Body of pancreas (tissue), 4 donors: Measurements from ENCODE around the gene FAM131A. TPM values are rescaled to one million over a fixed set of nuclear protein-coding genes. Genes with fewer than 3 reads are reported as not detected.

Experiments
- ATAC-seq: fragments of 150-250 bp; one replicate; pipeline ENCODE4 v1.9.1; 2016
- DNase-seq, 4 donors: peaks; one replicate each; pipeline ENCODE4 v3.0.0-alpha.2; 2019
- H3K27ac ChIP-seq, 4 donors: fragments of 200-600 bp; sonication (generic); 1 replicate in 3 of 4; 2 replicates in 1 of 4; pipeline versions ENCODE4 v1.5.1 to v1.6.1; 2016 to 2019; ENCODE audit warnings: mild to moderate bottlenecking in 1 of 4, mixed read lengths in 1 of 4, moderate library complexity in 1 of 4
- H3K27me3 ChIP-seq, 2 donors: fragments of 200-600 bp; sonication (generic); one replicate each; pipeline ENCODE4 v1.6.0; 2016; ENCODE audit warnings: mild to moderate bottlenecking in 1 of 2
- H3K36me3 ChIP-seq, 2 donors: fragments of 200-600 bp; sonication (generic); replicated peaks in 1 of 2; 2 replicates each; pipeline ENCODE4 v1.5.1; 2016; ENCODE audit warnings: low read depth in 2 of 2; ENCODE audit not compliant: insufficient read depth in 1 of 2
- H3K4me1 ChIP-seq: fragments of 200-600 bp; sonication (generic); one replicate; pipeline ENCODE4 v1.6.0; 2016
- H3K4me3 ChIP-seq, 2 donors: fragments of 200-600 bp; sonication (generic); 1 replicate in 1 of 2; 2 replicates in 1 of 2; pipeline ENCODE4 v1.5.1; 2016 to 2019
- H3K9me3 ChIP-seq, 3 donors: fragments of 200-600 bp; sonication (generic); 1 replicate in 2 of 3; 2 replicates in 1 of 3; pipeline ENCODE4 v1.5.1; 2016
- CTCF ChIP-seq, 7 experiments: fragments of 450-650 bp in 4 of 7; fragments of 200-600 bp in 3 of 7; sonication (generic) in 3 of 7; IDR thresholded peaks; one replicate each; pipeline ENCODE4 v1.5.1; 2016 to 2019; ENCODE audit warnings: antibody characterized with exemption in 7 of 7
- POLR2A ChIP-seq, 3 donors: fragments of 450-650 bp; IDR thresholded peaks; one replicate each; pipeline ENCODE4 v1.6.1; 2016; ENCODE audit warnings: antibody characterized with exemption in 3 of 3, mild to moderate bottlenecking in 2 of 3
- WGBS, 2 donors: methylation state at CpG; one replicate each; pipeline ENCODE4 v1.1.5; 2017; 5-methylcytosine and 5-hydroxymethylcytosine counted together
- intact Hi-C: fragments of 100-400 bp; cut with DNase I; formaldehyde crosslinking; loops from one replicate; pipeline ENCODE4 v1.15.1; 2023
- total RNA-seq, 2 donors: library from RNA; depleted of rRNA; stranded (reverse); fragments of >200 nt; gene quantifications; one replicate each; pipeline ENCODE4 v1.1.0, GENCODE V29; 2016

FAM131A gene
- total RNA-seq, 2 donors from 2014 or later = 11.5 to 13.5 TPM

DNA sequence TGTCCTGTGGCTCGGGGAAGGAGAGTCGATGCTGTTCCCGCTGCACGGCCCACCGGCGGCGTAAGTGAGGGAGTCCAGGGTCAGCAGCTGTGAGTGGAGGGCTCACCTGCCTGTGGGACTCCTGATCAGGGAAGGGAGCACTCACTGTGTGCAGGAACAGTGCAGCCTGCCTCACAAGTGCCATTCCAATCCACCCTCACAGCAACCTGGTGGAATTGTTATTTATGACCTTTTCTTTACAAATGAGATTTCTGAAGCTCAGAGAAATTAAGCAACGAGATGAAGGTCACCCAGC is 51.5 kb downstream of the FAM131A start:
- intact Hi-C loops = no loop called here
- H3K27ac ChIP-seq = no peak overlapping the region

GRCh38 chr3:184389384-184389783 is 52.0 kb downstream of the FAM131A start:
- no peak overlapping the region for H3K27ac ChIP-seq
- H3K4me1 ChIP-seq = no peaks in the 10 kb centered on the region
- no peaks in the 10 kb centered on the region for H3K36me3 ChIP-seq
- H3K4me3 ChIP-seq = no peak overlapping the region
- TF ChIP-seq POLR2A (IDR thresholded peaks at IDR 0.05) (no peak), CTCF (IDR thresholded peaks at IDR 0.05) (no peak)
- intact Hi-C loops = no loop called here
- ATAC-seq (no peak), DNase-seq (no peak)
- 60 to 62% methylated on average over 5 of the region's 5 CpGs for WGBS, 2 donors
- no peaks in the 10 kb centered on the region for H3K9me3 ChIP-seq
- H3K27me3 ChIP-seq = no peaks in the 10 kb centered on the region

More for the DNA sequence above, 51.5 kb downstream of the FAM131A start:
- DNase-seq = no peak
- Histone ChIP-seq H3K36me3 (no peaks in the 10 kb centered on the region), H3K4me3 (no peak overlapping the region), H3K9me3 (no peaks in the 10 kb centered on the region), H3K27me3 (no peaks in the 10 kb centered on the region), H3K4me1 (no peaks in the 10 kb centered on the region)
- ATAC-seq = no peak
- 76 to 82% methylated on average over 8 of the region's 8 CpGs for WGBS, 2 donors
- no peak for TF ChIP-seq POLR2A (IDR thresholded peaks at IDR 0.05)
- TF ChIP-seq CTCF (IDR thresholded peaks at IDR 0.05) = no peak

DNA sequence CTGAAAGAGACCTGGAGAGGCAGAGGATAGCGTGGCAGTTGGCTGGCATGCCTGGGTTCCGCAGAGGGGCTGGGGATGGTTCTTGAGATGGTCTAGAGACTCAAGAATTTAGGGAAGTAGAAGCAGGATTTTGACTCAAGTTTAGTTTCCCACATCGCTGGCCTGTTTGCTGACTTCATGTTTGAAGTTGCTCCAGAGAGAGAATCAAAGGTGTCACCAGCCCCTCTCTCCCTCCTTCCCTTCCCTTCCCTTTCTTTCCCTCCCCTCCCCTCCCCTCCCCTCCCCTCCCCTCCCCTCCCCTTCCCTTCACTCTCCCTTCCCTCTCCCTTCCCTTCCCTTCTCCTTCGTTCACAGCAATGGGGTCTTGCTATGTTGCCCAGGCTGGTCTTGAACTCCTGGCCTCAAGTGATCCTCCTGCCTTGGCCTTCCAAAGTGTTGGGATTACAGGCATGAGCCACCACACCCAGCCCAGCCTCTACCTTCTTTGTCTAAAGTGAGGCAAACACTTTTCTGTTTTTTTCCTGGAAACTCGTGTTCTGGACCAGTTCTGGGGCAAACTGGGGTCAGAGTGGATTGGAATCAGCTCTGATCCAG is 52.6 kb downstream of the FAM131A start:
- DNase-seq (no peak), ATAC-seq (no peak)
- Histone ChIP-seq H3K27ac (no peak overlapping the region), H3K4me3 (no peak overlapping the region), H3K27me3 (no peaks in the 10 kb centered on the region), H3K4me1 (peaks cover 2% of the 10 kb centered on the region), H3K36me3 (no peaks in the 10 kb centered on the region), H3K9me3 (no peaks in the 10 kb centered on the region)
- WGBS, 2 donors = 87 to 93% methylated on average over 4 to 5 of the region's 5 CpGs
- intact Hi-C loops = no loop called here
- no peak for TF ChIP-seq POLR2A (IDR thresholded peaks at IDR 0.05)
- no peak for TF ChIP-seq CTCF (IDR thresholded peaks at IDR 0.05)

DNA sequence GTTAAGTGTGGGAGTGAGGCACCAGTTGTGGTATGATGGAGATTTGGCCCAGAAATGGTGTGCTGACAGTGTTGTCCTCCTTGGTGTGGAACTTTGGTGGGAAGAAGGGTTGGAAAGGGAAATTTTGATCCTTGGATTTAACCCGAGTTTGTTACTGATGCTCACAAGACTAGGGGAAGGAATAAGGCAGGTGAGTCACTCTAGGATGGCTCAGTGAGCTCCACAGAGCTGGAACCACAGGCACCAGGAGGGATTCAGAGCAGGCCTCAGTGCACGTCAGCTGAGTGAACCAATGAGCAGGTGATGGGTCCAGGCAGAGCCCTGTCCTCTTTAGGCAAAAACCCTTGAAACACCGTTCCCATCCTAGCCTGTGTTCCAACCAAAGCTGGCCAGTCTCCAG is 53.9 kb downstream of the FAM131A start:
- H3K27me3 ChIP-seq = no peaks in the 10 kb centered on the region
- DNase-seq (no peak), ATAC-seq (no peak)
- H3K4me3 ChIP-seq = no peak overlapping the region
- 78 to 88% methylated on average over 3 of the region's 3 CpGs for WGBS, 2 donors
- H3K9me3 ChIP-seq = no peaks in the 10 kb centered on the region
- H3K36me3 ChIP-seq = no peaks in the 10 kb centered on the region
- peaks cover 7% of the 10 kb centered on the region for H3K4me1 ChIP-seq
- intact Hi-C loops = no loop called here
- no peak for TF ChIP-seq POLR2A (IDR thresholded peaks at IDR 0.05)
- TF ChIP-seq CTCF (IDR thresholded peaks at IDR 0.05) = no peak
- H3K27ac ChIP-seq = no peak overlapping the region

DNA sequence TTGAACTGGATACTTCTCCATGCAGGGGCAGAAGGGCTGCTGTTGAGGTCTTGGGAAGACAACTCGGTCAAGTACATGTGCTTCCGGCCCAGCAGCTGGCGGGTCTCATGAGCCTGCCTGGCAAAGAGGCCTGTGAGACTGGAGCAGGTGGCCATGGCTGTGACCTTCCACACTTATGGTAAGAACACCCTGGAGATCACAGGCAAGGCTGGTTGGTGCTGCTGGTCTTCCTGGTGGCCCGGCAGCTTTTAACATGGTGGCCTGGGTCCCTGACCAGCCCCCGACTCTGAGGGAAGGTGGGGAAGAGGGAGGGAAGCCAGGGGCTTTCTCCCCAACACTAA is 57.9 kb downstream of the FAM131A start:
- ATAC-seq (peak; percentile 92), DNase-seq (peak; percentile 78 to 91 (median 89))
- H3K36me3 ChIP-seq = no peaks in the 10 kb centered on the region
- no peaks in the 10 kb centered on the region for H3K27me3 ChIP-seq
- H3K9me3 ChIP-seq = no peaks in the 10 kb centered on the region
- intact Hi-C loops = no loop called here
- H3K4me3 ChIP-seq = no peak overlapping the region
- peaks cover 7% of the 10 kb centered on the region for H3K4me1 ChIP-seq
- H3K27ac ChIP-seq = peak overlapping the region in 3 of 4 donors; percentile 25 to 63 (median 54)
- TF ChIP-seq CTCF (IDR thresholded peaks at IDR 0.05) (no peak), POLR2A (IDR thresholded peaks at IDR 0.05) (no peak)
- WGBS, 2 donors = 39 to 60% methylated on average over 3 to 5 of the region's 5 CpGs
